Measurements from ENCODE around the gene MAVS.

DNA sequence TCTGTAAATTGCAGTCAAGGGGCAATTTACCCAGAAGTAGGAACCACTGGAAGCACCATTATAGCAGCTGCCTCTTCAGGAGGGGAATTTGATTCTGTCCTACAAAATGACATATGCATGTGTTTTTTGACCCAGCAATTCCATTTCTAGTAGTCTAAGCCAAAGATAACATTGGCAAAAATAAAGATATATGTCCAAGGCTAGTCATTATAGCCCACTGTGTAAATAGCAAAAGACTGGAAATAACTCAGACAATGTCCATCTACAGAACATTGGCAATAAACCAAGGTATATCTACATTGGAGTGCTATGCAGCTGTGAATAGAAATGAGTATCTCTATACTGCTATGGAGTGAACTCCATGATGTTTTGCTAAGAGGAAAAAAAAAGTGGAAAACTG is 30.0 kb downstream of the MAVS start:
- TF ChIP-seq, protein P1, sequence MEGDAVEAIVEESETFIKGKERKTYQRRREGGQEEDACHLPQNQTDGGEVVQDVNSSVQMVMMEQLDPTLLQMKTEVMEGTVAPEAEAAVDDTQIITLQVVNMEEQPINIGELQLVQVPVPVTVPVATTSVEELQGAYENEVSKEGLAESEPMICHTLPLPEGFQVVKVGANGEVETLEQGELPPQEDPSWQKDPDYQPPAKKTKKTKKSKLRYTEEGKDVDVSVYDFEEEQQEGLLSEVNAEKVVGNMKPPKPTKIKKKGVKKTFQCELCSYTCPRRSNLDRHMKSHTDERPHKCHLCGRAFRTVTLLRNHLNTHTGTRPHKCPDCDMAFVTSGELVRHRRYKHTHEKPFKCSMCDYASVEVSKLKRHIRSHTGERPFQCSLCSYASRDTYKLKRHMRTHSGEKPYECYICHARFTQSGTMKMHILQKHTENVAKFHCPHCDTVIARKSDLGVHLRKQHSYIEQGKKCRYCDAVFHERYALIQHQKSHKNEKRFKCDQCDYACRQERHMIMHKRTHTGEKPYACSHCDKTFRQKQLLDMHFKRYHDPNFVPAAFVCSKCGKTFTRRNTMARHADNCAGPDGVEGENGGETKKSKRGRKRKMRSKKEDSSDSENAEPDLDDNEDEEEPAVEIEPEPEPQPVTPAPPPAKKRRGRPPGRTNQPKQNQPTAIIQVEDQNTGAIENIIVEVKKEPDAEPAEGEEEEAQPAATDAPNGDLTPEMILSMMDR (IDR thresholded peaks at IDR 0.05): no peak
- no peak for TF ChIP-seq POLR2AphosphoS5 (IDR thresholded peaks at IDR 0.05)
- no peak for TF ChIP-seq POLR2A (IDR thresholded peaks at IDR 0.05)
